ENCODE data around the gene MLXIP. TPM values are rescaled to one million over a fixed set of nuclear protein-coding genes. Genes with fewer than 3 reads are reported as not detected.

MLXIP gene
- total RNA-seq, 1 experiment from 2014 or later, result 124 TPM

- DNase-seq (ENCODE audit: low read depth, low spot score), result no peak
- Histone ChIP-seq H3K4me1 (ENCODE audit: control insufficient read depth, insufficient read depth, low read length) (peaks cover 57% of the 10 kb centered on the region), H3K4me3 (ENCODE audit: low read depth in 2 of 2, low read length in 2 of 2) (no peak overlapping the region), H3K36me3 (ENCODE audit: control insufficient read depth, insufficient read depth, low read length) (peaks cover 8% of the 10 kb centered on the region; the same call in 1 of the 2 replicates), H3K9me3 (ENCODE audit: control insufficient read depth, insufficient read depth, low read depth, low read length) (no peaks in the 10 kb centered on the region), H3K27ac (ENCODE audit: low read length) (no peak overlapping the region; the same call in 1 of the 2 replicates), H3K27me3 (ENCODE audit: control insufficient read depth, insufficient read depth, low read length) (no peaks in the 10 kb centered on the region)
- ChIA-PET POLR2A (interaction anchor here (0.6 kb wide), 1 partner anchor 12 kb away, joined by 5 read pairs; no protein-coding TSS in a partner anchor), CTCF (no interaction called here)
- no TSS peak for BruUV-seq (replicated peaks)
- ATAC-seq, result no peak
- intact Hi-C loops (cut with micrococcal nuclease; ENCODE audit: unreplicated experiment), result no loop called here
- in situ Hi-C loops (cut with HindIII; ENCODE audit: low pct_unique_long_range_greater_than_20kb, low sequenced_read_pairs), result no loop called here
- no peak for TF ChIP-seq CTCF (IDR thresholded peaks at IDR 0.05)
- TF ChIP-seq REST (IDR thresholded peaks at IDR 0.05; ENCODE audit: insufficient read depth in 1 of 2, low read depth in 2 of 2, low read length in 1 of 2), result no peak
- no peak for TF ChIP-seq POLR2AphosphoS5 (IDR thresholded peaks at IDR 0.05; ENCODE audit: low read depth, low read length)
- TF ChIP-seq TCF7L2 (IDR thresholded peaks at IDR 0.05; ENCODE audit: low read depth, low read length), result no peak
- TF ChIP-seq SIN3A (IDR thresholded peaks at IDR 0.05; ENCODE audit: borderline replicate concordance, insufficient read depth, low read depth, low read length), result no peak
Measured at GRCh38 chr12:122085591-122085990, 7.0 kb downstream of the MLXIP start.

GRCh38 chr12:122086116-122086515 lies 7.6 kb downstream of the MLXIP start:
- no peaks in the 10 kb centered on the region for H3K9me3 ChIP-seq (ENCODE audit: control insufficient read depth, insufficient read depth, low read depth, low read length)
- H3K27ac ChIP-seq (ENCODE audit: low read length), result peak overlapping the region; percentile 3; the same call in 1 of the 2 replicates
- no TSS peak for BruUV-seq (replicated peaks)
- ATAC-seq (no peak), DNase-seq (ENCODE audit: low read depth, low spot score) (no peak)
- ChIA-PET POLR2A (interaction anchor here (0.6 kb wide), 1 partner anchor 12 kb away, joined by 5 read pairs; no protein-coding TSS in a partner anchor), CTCF (no interaction called here)
- no peak overlapping the region for H3K4me3 ChIP-seq (ENCODE audit: low read depth in 2 of 2, low read length in 2 of 2)
- intact Hi-C loops (cut with micrococcal nuclease; ENCODE audit: unreplicated experiment), result no loop called here
- no peak for TF ChIP-seq SIN3A (IDR thresholded peaks at IDR 0.05; ENCODE audit: borderline replicate concordance, insufficient read depth, low read depth, low read length)
- no peak for TF ChIP-seq REST (IDR thresholded peaks at IDR 0.05; ENCODE audit: insufficient read depth in 1 of 2, low read depth in 2 of 2, low read length in 1 of 2)
- no peaks in the 10 kb centered on the region for H3K27me3 ChIP-seq (ENCODE audit: control insufficient read depth, insufficient read depth, low read length)
- in situ Hi-C loops (cut with HindIII; ENCODE audit: low pct_unique_long_range_greater_than_20kb, low sequenced_read_pairs), result no loop called here
- H3K36me3 ChIP-seq (ENCODE audit: control insufficient read depth, insufficient read depth, low read length), result peaks cover 8% of the 10 kb centered on the region; the same call in 1 of the 2 replicates
- peaks cover 62% of the 10 kb centered on the region for H3K4me1 ChIP-seq (ENCODE audit: control insufficient read depth, insufficient read depth, low read length)

Data from Panc1 (cell line).